GM23248 (cell line): ENCODE results near the gene ATP5PD.

ENCODE experiments used
- EZH2 ChIP-seq: fragments of 200-600 bp; sonication (generic); IDR thresholded peaks from 2 replicates; pipeline ENCODE4 v1.6.1; 2018; ENCODE audit warnings: antibody characterized with exemption, mild to moderate bottlenecking; ENCODE audit not compliant: insufficient read depth, poor library complexity, severe bottlenecking
- EZH2phosphoT487 ChIP-seq: fragments of 200-600 bp; sonication (generic); IDR thresholded peaks from 2 replicates; pipeline ENCODE4 v1.6.1; 2018; ENCODE audit warnings: antibody characterized with exemption, moderate library complexity, mild to moderate bottlenecking, low read depth; ENCODE audit not compliant: insufficient read depth

GRCh38 chr17:75064867-75065561, 18.2 kb upstream of the ATP5PD start:
- TF ChIP-seq EZH2 (no peak), EZH2phosphoT487 (no peak)
